Stimulated activated CD4-positive, alpha-beta T cell treated with anti-CD3 and anti-CD28 coated beads, Interleukin-1b, Interleukin-23, amount 100 ng/mL, for 24 hours (primary cell): ENCODE measurements around the gene HBG2.

Source experiments
- DNase-seq, 4 experiments: peaks; one replicate each; pipeline ENCODE4 v3.0.0-alpha.2; 2020; ENCODE audit warnings: low read depth in 4 of 4, low spot score in 1 of 4

The HBG2 gene

GRCh38 chr11:5231111-5231510 is 23.5 kb downstream of the HBG2 start:
- DNase-seq: no peak

GRCh38 chr11:5230266-5230665 is 24.3 kb downstream of the HBG2 start:
- no peak for DNase-seq

- no peak for DNase-seq
These were observed 24.8 kb downstream of the HBG2 start for GRCh38 chr11:5229796-5230195.

- no peak for DNase-seq
These were observed 25.2 kb downstream of the HBG2 start for GRCh38 chr11:5229356-5229755.

- no peak for DNase-seq
These were observed 26.5 kb downstream of the HBG2 start for GRCh38 chr11:5228124-5228523.

- DNase-seq: no peak
These were observed 26.9 kb downstream of the HBG2 start for GRCh38 chr11:5227681-5228080.

GRCh38 chr11:5226732-5227310 is 27.8 kb downstream of the HBG2 start, which contains the start of gene HBB:
Gene HBB (minus strand): TSS chr11:5227071. CDS start chr11:5227021, 50 bp downstream.
- DNase-seq: no peak

- DNase-seq: no peak
These were observed 29.1 kb downstream of the HBG2 start for GRCh38 chr11:5225480-5225871.

GRCh38 chr11:5224538-5225479 is 29.8 kb downstream of the HBG2 start:
- no peak for DNase-seq

- DNase-seq: no peak
These were observed 30.9 kb downstream of the HBG2 start for GRCh38 chr11:5223686-5224085.

- no peak for DNase-seq
These were observed 31.4 kb downstream of the HBG2 start for GRCh38 chr11:5223146-5223545.

GRCh38 chr11:5210376-5210885 is 44.1 kb downstream of the HBG2 start:
- no peak for DNase-seq

- DNase-seq: no peak
These were observed 49.8 kb downstream of the HBG2 start for GRCh38 chr11:5204787-5205186.

- DNase-seq: no peak
These were observed 51.2 kb downstream of the HBG2 start for GRCh38 chr11:5203366-5203765.
